Measurements from ENCODE around the gene KAZN.

GRCh38 chr1:14846688-14847087 lies 248.2 kb downstream of the KAZN start:
- TF ChIP-seq CTCF (IDR thresholded peaks at IDR 0.05; ENCODE audit: low read depth, low read length, poor library complexity, severe bottlenecking) (no peak), EZH2phosphoT487 (IDR thresholded peaks at IDR 0.05; ENCODE audit: borderline replicate concordance, low read length) (no peak)
